Peyer's patch (tissue), 4 donors: ENCODE measurements around the gene HSD3B1. TPM values are rescaled to one million over a fixed set of nuclear protein-coding genes. Genes with fewer than 3 reads are reported as not detected.

Experiments
- DNase-seq, 3 donors: peaks; one replicate each; pipeline ENCODE4 v3.0.0-alpha.2; 2017 to 2019
- H3K27ac ChIP-seq, 4 donors: fragments of 200-600 bp; sonication (generic); one replicate each; pipeline ENCODE4 v1.5.1; 2016 to 2019
- H3K27me3 ChIP-seq, 2 donors: fragments of 200-600 bp; sonication (generic); one replicate each; pipeline ENCODE4 v1.5.1; 2019
- H3K36me3 ChIP-seq, 3 donors: fragments of 200-600 bp; sonication (generic); one replicate each; pipeline ENCODE4 v1.5.1; 2016 to 2019
- H3K4me1 ChIP-seq, 4 donors: fragments of 200-600 bp; sonication (generic); one replicate each; pipeline ENCODE4 v1.5.1; 2016 to 2019
- H3K4me3 ChIP-seq, 4 donors: fragments of 200-600 bp; sonication (generic); 1 replicate in 3 of 4; 2 replicates in 1 of 4; pipeline ENCODE4 v1.5.1; 2016 to 2019; ENCODE audit warnings: mild to moderate bottlenecking in 1 of 4
- H3K9me3 ChIP-seq, 4 donors: fragments of 200-600 bp; sonication (generic); one replicate each; pipeline ENCODE4 v1.5.1; 2016 to 2019; ENCODE audit warnings: mild to moderate bottlenecking in 1 of 4
- POLR2A ChIP-seq, 2 donors: fragments of 450-650 bp; IDR thresholded peaks; one replicate each; pipeline ENCODE4 v1.5.1; 2017; ENCODE audit warnings: antibody characterized with exemption in 2 of 2, mild to moderate bottlenecking in 2 of 2, moderate library complexity in 2 of 2
- total RNA-seq, 4 donors: library from RNA; depleted of rRNA; stranded (reverse); fragments of >200 nt; gene quantifications; one replicate each; pipeline ENCODE4 v1.1.0, GENCODE V29; 2016
- TF ChIP-seq, protein P1 (sequence below), 6 experiments: fragments of 450-650 bp in 4 of 6; fragments of 200-600 bp in 2 of 6; sonication (generic) in 1 of 6; IDR thresholded peaks; one replicate each; pipeline ENCODE4 v1.5.1; 2017 to 2019; ENCODE audit warnings: antibody characterized with exemption in 6 of 6, mild to moderate bottlenecking in 3 of 6, moderate library complexity in 1 of 6

The HSD3B1 gene
- total RNA-seq, 4 donors from 2014 or later: 61.3 to 121 (median 71.3) TPM; not detected in 1

DNA sequence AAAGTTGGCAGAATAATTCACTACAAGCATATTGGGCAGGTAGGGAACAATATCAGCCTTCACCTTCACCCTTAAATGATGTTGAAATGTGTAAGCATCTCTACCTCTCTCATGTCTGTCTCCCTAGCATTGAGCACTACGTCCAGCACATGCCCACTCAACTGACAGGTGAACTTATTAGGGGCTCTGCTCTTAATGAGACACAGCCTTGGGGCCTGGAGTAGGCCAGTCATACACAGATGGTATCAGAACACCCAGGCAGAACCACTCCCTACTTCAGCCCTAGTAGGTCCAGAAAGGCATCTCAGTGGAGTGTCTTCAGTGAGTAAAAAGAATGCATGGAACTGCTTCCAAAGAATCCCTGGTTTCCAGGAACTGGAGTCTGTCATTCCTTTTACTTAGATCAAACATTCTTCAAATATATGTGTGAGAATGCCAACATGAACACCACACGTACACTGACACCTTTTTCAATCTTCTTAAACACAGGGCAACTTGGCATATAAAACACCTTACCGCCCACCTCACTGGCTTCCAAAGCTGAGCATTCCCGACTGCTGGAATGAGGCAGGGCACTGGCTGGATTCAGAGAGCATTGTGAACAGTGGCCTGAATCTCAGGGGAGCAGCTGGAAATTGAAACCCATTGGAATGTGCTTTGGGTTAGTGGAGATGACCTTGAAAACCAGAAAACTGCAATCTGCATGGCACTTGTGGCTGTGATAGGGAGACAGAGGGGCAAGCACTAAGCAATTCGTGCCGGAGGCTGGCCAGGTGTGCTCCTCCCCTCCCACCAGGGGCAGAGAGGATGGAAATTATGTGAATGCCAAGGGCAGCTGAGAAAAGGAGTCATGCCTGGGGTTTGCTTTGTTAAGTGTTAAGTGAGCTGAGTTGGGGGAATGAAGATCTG is 24.2 kb upstream of the HSD3B1 start:
- no peak overlapping the region for H3K4me3 ChIP-seq
- no peak for DNase-seq
- no peak for TF ChIP-seq POLR2A (IDR thresholded peaks at IDR 0.05)
- TF ChIP-seq, protein P1, sequence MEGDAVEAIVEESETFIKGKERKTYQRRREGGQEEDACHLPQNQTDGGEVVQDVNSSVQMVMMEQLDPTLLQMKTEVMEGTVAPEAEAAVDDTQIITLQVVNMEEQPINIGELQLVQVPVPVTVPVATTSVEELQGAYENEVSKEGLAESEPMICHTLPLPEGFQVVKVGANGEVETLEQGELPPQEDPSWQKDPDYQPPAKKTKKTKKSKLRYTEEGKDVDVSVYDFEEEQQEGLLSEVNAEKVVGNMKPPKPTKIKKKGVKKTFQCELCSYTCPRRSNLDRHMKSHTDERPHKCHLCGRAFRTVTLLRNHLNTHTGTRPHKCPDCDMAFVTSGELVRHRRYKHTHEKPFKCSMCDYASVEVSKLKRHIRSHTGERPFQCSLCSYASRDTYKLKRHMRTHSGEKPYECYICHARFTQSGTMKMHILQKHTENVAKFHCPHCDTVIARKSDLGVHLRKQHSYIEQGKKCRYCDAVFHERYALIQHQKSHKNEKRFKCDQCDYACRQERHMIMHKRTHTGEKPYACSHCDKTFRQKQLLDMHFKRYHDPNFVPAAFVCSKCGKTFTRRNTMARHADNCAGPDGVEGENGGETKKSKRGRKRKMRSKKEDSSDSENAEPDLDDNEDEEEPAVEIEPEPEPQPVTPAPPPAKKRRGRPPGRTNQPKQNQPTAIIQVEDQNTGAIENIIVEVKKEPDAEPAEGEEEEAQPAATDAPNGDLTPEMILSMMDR (IDR thresholded peaks at IDR 0.05): no peak
- no peaks in the 10 kb centered on the region for H3K27me3 ChIP-seq
- H3K9me3 ChIP-seq: no peaks in the 10 kb centered on the region
- no peak overlapping the region for H3K27ac ChIP-seq
- no peaks in the 10 kb centered on the region for H3K36me3 ChIP-seq
- H3K4me1 ChIP-seq: no peaks in the 10 kb centered on the region

DNA sequence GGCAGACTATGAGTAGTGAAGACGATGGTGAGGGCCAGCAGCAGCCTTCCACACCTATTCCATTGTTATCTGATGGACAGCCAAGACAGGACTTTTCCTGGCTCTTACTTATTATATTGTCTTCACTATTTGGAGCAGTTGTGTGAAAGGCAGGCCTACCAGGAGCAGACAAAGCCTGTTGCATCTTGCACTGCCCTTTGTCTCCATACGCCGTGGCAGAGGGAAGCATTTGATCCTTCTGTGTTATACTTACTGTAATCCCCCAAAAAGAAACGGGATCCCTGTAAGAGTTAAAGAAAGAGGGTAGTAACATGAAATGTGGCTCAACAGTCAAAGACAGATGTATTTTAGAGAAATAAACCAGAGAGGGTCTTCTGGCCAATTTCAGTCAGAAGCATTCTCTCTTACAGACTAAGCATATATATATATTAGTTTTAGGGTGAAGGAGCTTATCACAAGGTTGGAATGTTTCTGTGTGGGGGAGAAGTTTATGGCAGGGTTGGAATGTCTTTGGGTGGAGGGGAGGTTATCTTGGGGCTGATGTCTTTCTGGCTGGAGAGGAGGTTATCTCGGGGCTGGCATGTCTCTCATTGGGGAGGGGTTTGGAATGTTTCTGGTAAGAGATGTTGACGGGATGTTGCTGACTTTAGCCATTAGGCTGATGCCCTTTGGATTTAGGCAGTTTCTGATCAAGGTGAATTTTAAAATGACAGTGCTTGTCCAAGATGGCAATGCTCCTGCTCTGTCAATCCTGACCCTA is 23.4 kb upstream of the HSD3B1 start:
- no peak for DNase-seq
- no peaks in the 10 kb centered on the region for H3K9me3 ChIP-seq

DNA sequence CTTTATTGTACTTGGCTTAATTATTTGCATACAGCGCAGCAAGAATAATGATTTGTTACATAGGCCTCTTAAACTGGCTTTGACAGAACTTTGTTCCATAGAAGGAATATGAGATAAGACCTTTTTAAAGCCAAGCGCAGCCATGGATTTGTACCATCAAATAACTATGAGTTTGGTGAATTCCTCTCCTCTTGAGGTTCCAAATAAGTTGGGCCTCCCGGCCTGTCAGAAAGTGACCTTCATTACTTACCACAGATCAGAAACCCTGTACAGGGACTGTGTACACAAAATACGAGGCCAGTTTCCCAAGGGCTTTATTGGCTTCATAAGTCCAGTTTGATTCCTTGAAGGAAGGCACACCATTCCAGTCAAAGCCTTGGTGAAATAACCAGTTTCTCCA is 21.8 kb upstream of the HSD3B1 start:
- Histone ChIP-seq H3K9me3 (no peaks in the 10 kb centered on the region), H3K27me3 (no peaks in the 10 kb centered on the region), H3K27ac (no peak overlapping the region), H3K4me3 (no peak overlapping the region), H3K36me3 (no peaks in the 10 kb centered on the region), H3K4me1 (no peaks in the 10 kb centered on the region)
- TF ChIP-seq POLR2A (IDR thresholded peaks at IDR 0.05): no peak
- TF ChIP-seq, protein P1 (IDR thresholded peaks at IDR 0.05): no peak
- no peak for DNase-seq

More for the DNA sequence above, 23.4 kb upstream of the HSD3B1 start:
- H3K27ac ChIP-seq: no peak overlapping the region
- no peaks in the 10 kb centered on the region for H3K36me3 ChIP-seq
- H3K27me3 ChIP-seq: no peaks in the 10 kb centered on the region
- TF ChIP-seq POLR2A (IDR thresholded peaks at IDR 0.05): no peak
- no peaks in the 10 kb centered on the region for H3K4me1 ChIP-seq
- no peak overlapping the region for H3K4me3 ChIP-seq

DNA sequence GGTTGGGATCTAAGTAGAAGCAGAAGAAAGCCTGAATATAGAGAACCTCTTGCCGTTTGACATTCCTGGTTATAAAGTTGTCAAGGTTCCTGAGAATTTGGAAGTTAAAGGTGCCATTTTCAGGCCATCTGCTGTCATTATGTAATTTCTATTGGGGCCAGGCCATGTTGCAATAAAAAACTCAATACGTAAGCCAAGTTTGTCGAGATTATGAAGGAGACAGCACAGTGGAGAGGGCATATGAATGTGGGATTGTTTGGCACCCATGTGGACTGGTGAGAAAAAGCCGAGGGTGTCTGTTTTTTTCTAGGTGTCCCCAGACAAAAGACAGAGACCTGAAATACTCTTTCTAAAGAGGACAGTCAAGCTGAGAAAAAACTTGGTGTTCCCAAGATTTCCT is 18.8 kb upstream of the HSD3B1 start:
- Histone ChIP-seq H3K27me3 (no peaks in the 10 kb centered on the region), H3K4me1 (no peaks in the 10 kb centered on the region), H3K36me3 (no peaks in the 10 kb centered on the region)

DNA sequence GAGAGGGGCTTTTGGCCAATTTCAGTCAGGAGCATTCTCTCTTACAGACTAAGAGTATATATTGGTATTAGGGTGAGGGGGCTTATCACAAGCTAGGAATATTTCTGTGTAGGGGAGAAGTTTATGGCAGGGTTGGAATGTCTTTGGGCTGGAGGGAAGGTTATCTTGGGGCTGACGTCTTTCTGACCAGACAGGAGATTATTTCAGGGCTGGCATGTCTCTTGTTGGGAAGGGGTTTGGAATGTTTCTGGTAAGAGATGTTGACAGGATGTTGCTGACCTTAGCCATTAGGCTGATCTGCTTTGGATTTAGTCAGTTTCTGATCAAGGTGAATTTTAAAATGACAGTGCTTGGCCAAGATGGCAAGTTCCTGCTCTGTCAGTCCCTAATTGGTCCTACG is 17.8 kb upstream of the HSD3B1 start:
- Histone ChIP-seq H3K4me3 (no peak overlapping the region), H3K4me1 (no peaks in the 10 kb centered on the region), H3K36me3 (no peaks in the 10 kb centered on the region), H3K27ac (no peak overlapping the region), H3K27me3 (no peaks in the 10 kb centered on the region), H3K9me3 (no peaks in the 10 kb centered on the region)
- no peak for DNase-seq
- TF ChIP-seq, protein P1 (IDR thresholded peaks at IDR 0.05): no peak
- no peak for TF ChIP-seq POLR2A (IDR thresholded peaks at IDR 0.05)

More for the DNA sequence above, 18.8 kb upstream of the HSD3B1 start:
- H3K4me3 ChIP-seq: no peak overlapping the region
- no peak for TF ChIP-seq POLR2A (IDR thresholded peaks at IDR 0.05)
- TF ChIP-seq, protein P1 (IDR thresholded peaks at IDR 0.05): no peak
- DNase-seq: no peak
- H3K27ac ChIP-seq: no peak overlapping the region
- no peaks in the 10 kb centered on the region for H3K9me3 ChIP-seq

DNA sequence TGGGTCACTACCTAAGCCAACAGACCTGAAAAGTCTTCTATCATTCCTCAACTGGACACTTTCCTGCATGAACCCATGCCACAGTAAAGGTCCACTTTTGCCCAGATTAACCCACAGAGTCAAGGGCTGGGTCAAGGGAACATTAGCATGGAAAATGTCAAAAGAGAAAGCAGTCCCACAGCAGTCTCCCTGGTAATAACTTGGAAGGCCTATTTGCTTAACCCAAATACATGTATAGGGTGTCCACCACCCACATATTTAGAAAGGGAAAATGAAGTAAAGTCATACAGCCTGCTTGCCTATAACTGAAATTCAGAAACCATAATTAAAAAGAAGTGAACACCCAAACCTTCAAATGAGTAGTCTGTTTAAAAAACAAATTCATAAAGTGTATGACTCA is 16.1 kb upstream of the HSD3B1 start:
- Histone ChIP-seq H3K36me3 (no peaks in the 10 kb centered on the region), H3K9me3 (no peaks in the 10 kb centered on the region), H3K4me1 (no peaks in the 10 kb centered on the region), H3K27ac (no peak overlapping the region), H3K4me3 (no peak overlapping the region), H3K27me3 (no peaks in the 10 kb centered on the region)
- TF ChIP-seq, protein P1 (IDR thresholded peaks at IDR 0.05): no peak
- TF ChIP-seq POLR2A (IDR thresholded peaks at IDR 0.05): no peak
- DNase-seq: no peak
